ENCODE measurements around the gene FIG4. TPM values are rescaled to one million over a fixed set of nuclear protein-coding genes. Genes with fewer than 3 reads are reported as not detected.

Gene FIG4
- total RNA-seq, 1 experiment from 2014 or later: 23.1 TPM

- no peaks in the 10 kb centered on the region for H3K9me3 ChIP-seq (ENCODE audit: control insufficient read depth, low read depth, low read length)
- no peak overlapping the region for H3K56ac ChIP-seq (ENCODE audit: insufficient read length, low read depth, low read length)
- Mint-ChIP-seq H3K4me3 (no peak overlapping the region), H3K36me3 (ENCODE audit: insufficient read depth in 1 of 3, low read depth in 3 of 3) (peaks cover 4 to 11% (median 7%) of the 10 kb centered on the region in 3 experiments; a peak in 6 of 7 replicates), H3K27ac (no peak overlapping the region), H3K27me3 (ENCODE audit: low read depth) (peaks cover 2% of the 10 kb centered on the region; the same call in 1 of the 2 replicates), H3K9me3 (peaks cover 16 to 28% of the 10 kb centered on the region in 2 experiments), H3K4me1 (no peaks in the 10 kb centered on the region)
- H3K14ac ChIP-seq (ENCODE audit: insufficient read depth, low read length): no peak overlapping the region
- H4K91ac ChIP-seq (ENCODE audit: insufficient read length, low read depth, low read length): no peak overlapping the region
- H3T11ph ChIP-seq (ENCODE audit: low read length): no peak overlapping the region
- H2BK120ac ChIP-seq (ENCODE audit: low read depth, low read length, poor library complexity, severe bottlenecking): no peak overlapping the region
- no peaks in the 10 kb centered on the region for H3K23me2 ChIP-seq (ENCODE audit: insufficient read length, low read depth, low read length, poor library complexity, severe bottlenecking)
- H3K27ac ChIP-seq (ENCODE audit: insufficient read length, low read depth, low read length): no peak overlapping the region
- no peak overlapping the region for H2BK15ac ChIP-seq (ENCODE audit: low read depth, low read length)
- H2AK5ac ChIP-seq (ENCODE audit: insufficient read length, low read length): no peak overlapping the region
- TF ChIP-seq CTCF (conservative IDR thresholded peaks at IDR 0.05): no peak
- no peak overlapping the region for H4K5ac ChIP-seq (ENCODE audit: insufficient read length, low read depth, low read length)
- no CpG with 5 or more reads among the region's 2 CpGs for WGBS (ENCODE audit: extremely low coverage, insufficient read length, low lambda C conversion rate)
- H3K4ac ChIP-seq (ENCODE audit: low read depth, low read length): no peak overlapping the region
- H3K9ac ChIP-seq (ENCODE audit: extremely low read depth, insufficient read length, low read length): no peak overlapping the region
- no peak overlapping the region for H3K18ac ChIP-seq (ENCODE audit: insufficient read length, low read depth, low read length)
- no peak overlapping the region for H2BK5ac ChIP-seq (ENCODE audit: insufficient read length, low read length)
- no peak overlapping the region for H2AFZ ChIP-seq (ENCODE audit: low read length)
- H3K79me2 ChIP-seq (ENCODE audit: insufficient read depth, low read length): no peaks in the 10 kb centered on the region
- H3K27me3 ChIP-seq (ENCODE audit: insufficient read depth, low read length): no peaks in the 10 kb centered on the region
- no peak overlapping the region for H3K4me2 ChIP-seq (ENCODE audit: insufficient read depth, insufficient read length, low read length)
- no peaks in the 10 kb centered on the region for H3K79me1 ChIP-seq (ENCODE audit: insufficient read depth, low read depth, low read length, poor library complexity, severe bottlenecking)
- H4K8ac ChIP-seq (replicated peaks; ENCODE audit: insufficient read length, low read depth, low read length): no peak overlapping the region
- H2BK20ac ChIP-seq (ENCODE audit: low read depth, low read length, poor library complexity, severe bottlenecking): no peak overlapping the region
- no peaks in the 10 kb centered on the region for H3K4me1 ChIP-seq (ENCODE audit: insufficient read depth, low read length)
- no peak for DNase-seq
- no peak overlapping the region for H3K23ac ChIP-seq (ENCODE audit: insufficient read length, low read depth, low read length)
- H4K20me1 ChIP-seq (ENCODE audit: control insufficient read depth, insufficient read depth, insufficient read length): no peaks in the 10 kb centered on the region
- no peak overlapping the region for H2BK12ac ChIP-seq (ENCODE audit: insufficient read length, low read depth, low read length)
Observed at GRCh38 chr6:109644131-109644530, 47.0 kb upstream of the FIG4 start.
